Measurements from ENCODE around the gene RGN.

DNA sequence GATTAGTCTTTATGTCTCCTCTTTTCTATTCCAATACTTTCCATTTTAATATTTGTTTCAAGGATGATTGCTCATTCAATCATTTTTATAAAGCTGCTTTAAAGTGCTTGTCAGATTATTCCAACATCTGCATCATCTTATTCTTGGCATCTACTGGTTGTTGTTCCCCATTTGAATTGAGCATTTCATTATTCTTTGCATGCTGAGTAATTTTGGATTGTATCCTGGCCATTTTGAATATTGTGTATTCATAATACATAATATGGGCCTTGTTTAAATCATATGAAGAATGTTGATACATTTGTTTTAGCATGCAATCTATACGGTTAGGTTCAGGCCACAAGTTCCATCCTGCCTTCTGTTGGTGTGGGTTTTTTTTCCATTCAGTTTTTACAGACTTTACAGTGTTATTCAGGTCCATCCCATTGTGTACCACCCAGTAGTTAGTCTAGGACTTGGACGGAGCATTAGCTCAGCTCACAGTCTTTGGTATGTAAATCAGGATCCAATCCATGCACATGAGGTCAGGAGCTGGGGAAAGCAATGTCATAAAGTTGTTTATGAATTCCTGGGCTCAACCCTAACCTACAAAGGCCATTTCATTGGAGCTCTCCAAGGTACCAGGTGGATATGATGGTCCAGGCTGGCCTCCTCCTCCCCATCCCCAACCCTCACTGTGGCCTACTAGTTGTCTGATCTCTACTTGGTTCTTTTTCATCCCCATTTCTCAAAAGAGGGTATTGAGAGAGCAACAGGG is 20.3 kb downstream of the RGN start:
- TF ChIP-seq CTCF (conservative IDR thresholded peaks at IDR 0.05; ENCODE audit: low read depth, low read length): no peak
- no peak for TF ChIP-seq EZH2 (IDR thresholded peaks at IDR 0.05; ENCODE audit: low read length, unreplicated experiment)
- no peak for TF ChIP-seq EZH2phosphoT487 (IDR thresholded peaks at IDR 0.05; ENCODE audit: borderline replicate concordance, low read length)

Measured in PC-3 (cell line).